T-helper 2 cell treated with Interferon-gamma antibody and Interleukin-4, amounts not matched to agents 100 ng/mL and 5 ng/mL, for 36 hours (primary cell): ENCODE results near the gene RGS1. TPM values are rescaled to one million over a fixed set of nuclear protein-coding genes. Genes with fewer than 3 reads are reported as not detected.
"Not testable (repeated sequence)": the region's sequence is repeated elsewhere in the genome, so short reads cannot be mapped to it uniquely, and the experiment has no call there.

Experiments
- intact Hi-C: fragments of 100-400 bp; cut with micrococcal nuclease; formaldehyde crosslinking; loops from one replicate; pipeline ENCODE4 v1.15.1; 2023
- total RNA-seq: library from RNA; stranded (reverse); gene quantifications from 2 replicates; pipeline ENCODE4 v1.2.3, GENCODE V29; 2022

The RGS1 gene
- total RNA-seq: 8.6 and 11.1 TPM in 2 replicates

GRCh38 chr1:192575499-192576189 lies at the start of gene RGS1:
RGS1 (plus strand) TSS chr1:192575773; CDS start chr1:192575793, 20 bp downstream.
- intact Hi-C loops: loop anchor here (1.0 to 5.0 kb wide), 7 partner anchors 29 to 547 kb away; partner anchors contain the start of genes CDC73, RGS2, RO60 and UCHL5

GRCh38 chr1:192527111-192527795 lies 48.3 kb upstream of the RGS1 start:
- intact Hi-C loops: no loop called here

- intact Hi-C loops: no loop called here
Observed at GRCh38 chr1:192527950-192528349, 47.6 kb upstream of the RGS1 start.

- intact Hi-C loops: no loop called here
Observed at GRCh38 chr1:192529031-192529755, 46.4 kb upstream of the RGS1 start.

- intact Hi-C loops: loop anchor here (1.0 kb wide), 2 partner anchors 9 to 13 kb away; no protein-coding TSS in a partner anchor
Observed at GRCh38 chr1:192529811-192530210, 45.8 kb upstream of the RGS1 start.

GRCh38 chr1:192530254-192530653 lies 45.3 kb upstream of the RGS1 start:
- intact Hi-C loops: loop anchor here (1.0 kb wide), 2 partner anchors 9 to 13 kb away; no protein-coding TSS in a partner anchor

- intact Hi-C loops: not testable (repeated sequence)
Observed at GRCh38 chr1:192531037-192531703, 44.4 kb upstream of the RGS1 start.

GRCh38 chr1:192534666-192535065 lies 40.9 kb upstream of the RGS1 start:
- intact Hi-C loops: no loop called here

GRCh38 chr1:192535916-192536664 lies 39.5 kb upstream of the RGS1 start:
- intact Hi-C loops: no loop called here

GRCh38 chr1:192538407-192539296 lies 36.9 kb upstream of the RGS1 start:
- intact Hi-C loops: loop anchor here (1.0 to 2.0 kb wide), 7 partner anchors 8 to 271 kb away; partner anchors contain the start of genes RGS1 and RGS2

GRCh38 chr1:192539297-192540092 lies 36.1 kb upstream of the RGS1 start:
- intact Hi-C loops: loop anchor here (1.0 to 2.0 kb wide), 7 partner anchors 8 to 270 kb away; partner anchors contain the start of genes RGS1 and RGS2

GRCh38 chr1:192543445-192543844 lies 32.1 kb upstream of the RGS1 start:
- intact Hi-C loops: no loop called here

- intact Hi-C loops: loop anchor here (1.0 kb wide), 1 partner anchor 29 kb away; the partner anchor contains the start of gene RGS1
Observed at GRCh38 chr1:192545896-192546521, 29.6 kb upstream of the RGS1 start.

GRCh38 chr1:192546596-192547190 lies 28.9 kb upstream of the RGS1 start:
- intact Hi-C loops: loop anchor here (1.0 kb wide), 2 partner anchors 7 to 29 kb away; partner anchors contain the start of gene RGS1

- intact Hi-C loops: loop anchor here (1.0 kb wide), 1 partner anchor 8 kb away; no protein-coding TSS in a partner anchor
Observed at GRCh38 chr1:192547501-192547900, 28.1 kb upstream of the RGS1 start.

- intact Hi-C loops: no loop called here
Observed at GRCh38 chr1:192549937-192550336, 25.6 kb upstream of the RGS1 start.

- intact Hi-C loops: loop anchor here (1.0 kb wide), 2 partner anchors 8 to 34 kb away; no protein-coding TSS in a partner anchor
Observed at GRCh38 chr1:192550922-192551534, 24.5 kb upstream of the RGS1 start.
